ENCODE data around the gene HPCAL1. TPM values are rescaled to one million over a fixed set of nuclear protein-coding genes. Genes with fewer than 3 reads are reported as not detected.
"Not testable (repeated sequence)": the region's sequence is repeated elsewhere in the genome, so short reads cannot be mapped to it uniquely, and the experiment has no call there.

The HPCAL1 gene
- total and polyA plus RNA-seq, 2 of the 8 experiments (the other 6 are each of a cell fraction or from before 2014, with no cell fraction given) = 5.8 to 8.6 TPM

GRCh38 chr2:10295649-10296048 is 7.1 kb upstream of the HPCAL1 start:
- not testable (repeated sequence) for H3K4me2 ChIP-seq (ENCODE audit: insufficient read depth in 1 of 2, low read depth in 2 of 2, low read length in 2 of 2); H4K20me1 ChIP-seq (replicated peaks in 1 of 2; ENCODE audit: control insufficient read depth in 1 of 2, insufficient read depth in 2 of 2, low read length in 2 of 2); H3K23me2 ChIP-seq (ENCODE audit: low read depth, low read length); H3K23ac ChIP-seq (ENCODE audit: insufficient read length); H4K91ac ChIP-seq (replicated peaks; ENCODE audit: insufficient read length, low read length); H3K79me2 ChIP-seq (ENCODE audit: control insufficient read depth in 1 of 2, insufficient read depth in 2 of 2, low read length in 2 of 2); H2BK120ac ChIP-seq (replicated peaks; ENCODE audit: low read depth, low read length); H3K56ac ChIP-seq (replicated peaks; ENCODE audit: insufficient read length, low read depth, low read length); H3K4ac ChIP-seq (replicated peaks; ENCODE audit: insufficient read length, low read depth, low read length); H3K9me3 ChIP-seq (ENCODE audit: insufficient read depth in 2 of 2, low read depth in 1 of 2, low read length in 1 of 2); H3K27ac ChIP-seq (ENCODE audit: low read depth, low read length); DNase-seq (ENCODE audit: low read depth in 1 of 2, low spot score in 2 of 2); FAIRE-seq; H3K27me3 ChIP-seq (replicated peaks in 1 of 4; ENCODE audit: control insufficient read depth in 3 of 4, extremely low read depth in 1 of 4, insufficient read depth in 3 of 4, low read length in 3 of 4); H4K8ac ChIP-seq (ENCODE audit: extremely low read depth, insufficient read depth, low read length); H2BK20ac ChIP-seq (ENCODE audit: low read length); H2BK12ac ChIP-seq (ENCODE audit: low read depth, low read length); H2BK15ac ChIP-seq (ENCODE audit: low read length); H2BK5ac ChIP-seq (ENCODE audit: low read depth, low read length); H3K9ac ChIP-seq (replicated peaks in 1 of 4; ENCODE audit: extremely low read depth in 1 of 4, low read depth in 3 of 4, low read length in 3 of 4); H3K4me3 ChIP-seq (ENCODE audit: extremely low read depth in 1 of 4, insufficient read depth in 2 of 4, low read depth in 3 of 4, low read length in 4 of 4); H2AK5ac ChIP-seq (ENCODE audit: low read depth, low read length); H4K5ac ChIP-seq (ENCODE audit: insufficient read length, low read depth, low read length); H3K14ac ChIP-seq (ENCODE audit: insufficient read length); H3K18ac ChIP-seq (ENCODE audit: extremely low read depth, low read length); H3K79me1 ChIP-seq (ENCODE audit: low read depth, low read length); H3K36me3 ChIP-seq (ENCODE audit: control insufficient read depth in 2 of 4, insufficient read depth in 4 of 4, low read length in 3 of 4); H2AFZ ChIP-seq (ENCODE audit: low read length)
- POLR2A ChIA-PET (ENCODE audit: partially characterized antibody) = interaction anchor here (0.6 to 1.7 kb wide), 3 partner anchors 9 to 125 kb away, joined by 3 to 5 read pairs (median 4); no protein-coding TSS in a partner anchor
- peaks cover 0 to 10% (median 4%) of the 10 kb centered on the region in 4 experiments; a peak in 3 of 7 replicates for H3K4me1 ChIP-seq (replicated peaks in 1 of 4; ENCODE audit: control insufficient read depth in 3 of 4, insufficient read depth in 4 of 4, low read length in 3 of 4)
- WGBS, 2 experiments (ENCODE audit: extremely low coverage in 1 of 2, insufficient coverage in 1 of 2, insufficient read length in 1 of 2, insufficient replicate concordance in 2 of 2, low coverage in 1 of 2, low lambda C conversion rate in 2 of 2, missing lambda C conversion rate in 1 of 2) = 91% methylated on average over 4 of the region's 4 CpGs; no CpG with 5 or more reads in 1 of the 2 experiments
- 0 out of 2 replicates have a peak, but pooled peaks have one; percentile 50 for TF ChIP-seq SRF (IDR thresholded peaks at IDR 0.05; ENCODE audit: low read depth, low read length)
- CTCF ChIA-PET (ENCODE audit: partially characterized antibody) = interaction anchor here (0.5 to 2.8 kb wide), 9 partner anchors 7 to 223 kb away, joined by 3 to 12 read pairs (median 3); no protein-coding TSS in a partner anchor
